ENCODE results near the gene UBC. TPM values are rescaled to one million over a fixed set of nuclear protein-coding genes. Genes with fewer than 3 reads are reported as not detected.

UBC gene
- total and polyA plus RNA-seq, 9 of the 15 experiments (the other 6 are each of a cell fraction or from before 2014, with no cell fraction given), result 533 to 1,153 (median 813) TPM

GRCh38 chr12:124921200-124922031 lies 7.0 kb upstream of the UBC start (continued):
- TF ChIP-seq MAFK (IDR thresholded peaks at IDR 0.05; ENCODE audit: low read length) (no peak), HMGXB4 (CRISPR knock-in tag; IDR thresholded peaks at IDR 0.05) (peak; percentile 70; the same call in 1 of the 2 replicates), POLR2H (tag; IDR thresholded peaks at IDR 0.05; ENCODE audit: low read depth) (peak; percentile 100), SAFB (IDR thresholded peaks at IDR 0.05; ENCODE audit: borderline replicate concordance, low read depth, low read length) (no peak), RERE (CRISPR knock-in tag; IDR thresholded peaks at IDR 0.05; ENCODE audit: borderline replicate concordance) (no peak), ZNF609 (CRISPR knock-in tag; IDR thresholded peaks at IDR 0.05; ENCODE audit: borderline replicate concordance) (no peak), HDGF (IDR thresholded peaks at IDR 0.05) (peak; percentile 83; the same call in 1 of the 2 replicates)
- TF ChIP-seq, protein P1, sequence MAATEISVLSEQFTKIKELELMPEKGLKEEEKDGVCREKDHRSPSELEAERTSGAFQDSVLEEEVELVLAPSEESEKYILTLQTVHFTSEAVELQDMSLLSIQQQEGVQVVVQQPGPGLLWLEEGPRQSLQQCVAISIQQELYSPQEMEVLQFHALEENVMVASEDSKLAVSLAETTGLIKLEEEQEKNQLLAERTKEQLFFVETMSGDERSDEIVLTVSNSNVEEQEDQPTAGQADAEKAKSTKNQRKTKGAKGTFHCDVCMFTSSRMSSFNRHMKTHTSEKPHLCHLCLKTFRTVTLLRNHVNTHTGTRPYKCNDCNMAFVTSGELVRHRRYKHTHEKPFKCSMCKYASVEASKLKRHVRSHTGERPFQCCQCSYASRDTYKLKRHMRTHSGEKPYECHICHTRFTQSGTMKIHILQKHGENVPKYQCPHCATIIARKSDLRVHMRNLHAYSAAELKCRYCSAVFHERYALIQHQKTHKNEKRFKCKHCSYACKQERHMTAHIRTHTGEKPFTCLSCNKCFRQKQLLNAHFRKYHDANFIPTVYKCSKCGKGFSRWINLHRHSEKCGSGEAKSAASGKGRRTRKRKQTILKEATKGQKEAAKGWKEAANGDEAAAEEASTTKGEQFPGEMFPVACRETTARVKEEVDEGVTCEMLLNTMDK (IDR thresholded peaks at IDR 0.05; ENCODE audit: borderline replicate concordance, insufficient read depth, low read depth, low read length, poor library complexity, severe bottlenecking), result no peak
- TF ChIP-seq, protein P2, sequence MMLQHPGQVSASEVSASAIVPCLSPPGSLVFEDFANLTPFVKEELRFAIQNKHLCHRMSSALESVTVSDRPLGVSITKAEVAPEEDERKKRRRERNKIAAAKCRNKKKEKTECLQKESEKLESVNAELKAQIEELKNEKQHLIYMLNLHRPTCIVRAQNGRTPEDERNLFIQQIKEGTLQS (IDR thresholded peaks at IDR 0.05), result no peak
- TF ChIP-seq, protein P2 (CRISPR knock-in tag; conservative IDR thresholded peaks at IDR 0.05), result no peak

Measured in K562 (cell line).